IMR-90 (cell line): ENCODE results near the gene ELMO1. TPM values are rescaled to one million over a fixed set of nuclear protein-coding genes. Genes with fewer than 3 reads are reported as not detected.

Experiments used
- ATAC-seq: fragments of 200-7000 bp; cut with Tn5 transposase; 2 replicates; pipeline ENCODE4 v1.9.1; 2020; ENCODE audit warnings: low read depth, mild to moderate bottlenecking, moderate library complexity
- BruUV-seq: library from RNA; stranded (reverse); fragments of 400-500 nt; replicated peaks from 2 replicates; lab custom pipeline; 2021; lab: Mats Ljungman, UMichigan
- CTCF ChIA-PET: fragments of 300-600 bp; formaldehyde crosslinking; extraction: SDS; loops from one replicate; lab custom pipeline; 2021; ENCODE audit warnings: antibody characterized with exemption; lab: Yijun Ruan, JAX
- POLR2A ChIA-PET: fragments of 300-600 bp; sonication (Branson Sonifier 250); formaldehyde crosslinking; loops from one replicate; lab custom pipeline; 2022; ENCODE audit warnings: antibody characterized with exemption; ENCODE audit not compliant: unreplicated experiment; lab: Charles Lee
- DNase-seq: peaks from one replicate; pipeline ENCODE4 v3.0.0; 2013
- H2AFZ ChIP-seq: replicated peaks from 2 replicates; pipeline ENCODE3; 2013; ENCODE audit warnings: low read length, mild to moderate bottlenecking; ENCODE audit not compliant: poor library complexity
- H2AK5ac ChIP-seq: 2 replicates; pipeline ENCODE4 v1.6.1; 2013; ENCODE audit warnings: low read depth, low read length, inconsistent platforms
- H2AK9ac ChIP-seq: replicated peaks from 2 replicates; pipeline ENCODE3; 2013; ENCODE audit warnings: mild to moderate bottlenecking, low read depth, low read length, moderate library complexity; ENCODE audit not compliant: poor library complexity
- H2BK120ac ChIP-seq: 2 replicates; pipeline ENCODE4 v1.6.1; 2013; ENCODE audit warnings: low read depth, low read length, inconsistent platforms
- H2BK15ac ChIP-seq: 3 replicates; pipeline ENCODE4 v1.6.1; 2013; ENCODE audit warnings: low read depth, low read length, inconsistent platforms
- H2BK20ac ChIP-seq: 2 replicates; pipeline ENCODE4 v1.6.1; 2013; ENCODE audit warnings: low read depth, mild to moderate bottlenecking, inconsistent platforms, low read length, moderate library complexity
- H2BK5ac ChIP-seq: 2 replicates; pipeline ENCODE4 v1.6.1; 2013; ENCODE audit warnings: mild to moderate bottlenecking, low read depth, low read length, inconsistent platforms; ENCODE audit not compliant: poor library complexity, severe bottlenecking
- H3K14ac ChIP-seq: replicated peaks from 2 replicates; pipeline ENCODE4 v1.6.1; 2013; ENCODE audit warnings: low read depth, low read length, inconsistent platforms
- H3K18ac ChIP-seq: 2 replicates; pipeline ENCODE4 v1.6.1; 2013; ENCODE audit warnings: low read depth, low read length, control low read depth
- H3K23ac ChIP-seq: 2 replicates; pipeline ENCODE4 v1.6.1; 2013; ENCODE audit warnings: low read depth, low read length, inconsistent platforms
- H3K27ac ChIP-seq: 2 replicates; pipeline ENCODE4 v1.5.1; 2013; ENCODE audit warnings: mild to moderate bottlenecking, control low read depth, low read length; ENCODE audit not compliant: insufficient read depth
- H3K27me3 ChIP-seq: 2 replicates; pipeline ENCODE4 v1.6.1; 2013; ENCODE audit warnings: low read length; ENCODE audit not compliant: control insufficient read depth, insufficient read depth
- H3K36me3 ChIP-seq: 2 replicates; pipeline ENCODE4 v1.6.1; 2013; ENCODE audit warnings: low read length, mixed read lengths; ENCODE audit not compliant: control insufficient read depth, insufficient read depth
- H3K4ac ChIP-seq: 2 replicates; pipeline ENCODE4 v1.6.1; 2013; ENCODE audit warnings: low read depth, low read length, inconsistent platforms
- H3K4me1 ChIP-seq: 2 replicates; pipeline ENCODE4 v1.6.1; 2013; ENCODE audit warnings: low read length, mixed read lengths; ENCODE audit not compliant: control insufficient read depth, insufficient read depth
- H3K4me2 ChIP-seq: 2 replicates; pipeline ENCODE4 v1.6.1; 2013; ENCODE audit warnings: low read depth, mild to moderate bottlenecking, control low read depth, low read length, moderate library complexity
- H3K4me3 ChIP-seq: 2 replicates; pipeline ENCODE4 v1.5.1; 2013; ENCODE audit warnings: low read depth, mild to moderate bottlenecking, control low read depth, low read length, moderate library complexity; ENCODE audit not compliant: insufficient read depth
- H3K56ac ChIP-seq: 2 replicates; pipeline ENCODE4 v1.6.1; 2013; ENCODE audit warnings: low read length, inconsistent platforms; ENCODE audit not compliant: insufficient read depth; ENCODE audit errors: extremely low read depth
- H3K79me1 ChIP-seq, 2 experiments: 2 replicates each; pipeline ENCODE4 v1.6.1; 2013; ENCODE audit warnings: low read length in 2 of 2, inconsistent platforms in 1 of 2, low read depth in 1 of 2
- H3K9ac ChIP-seq: 2 replicates; pipeline ENCODE4 v1.6.1; 2013; ENCODE audit warnings: low read depth, low read length, control low read depth
- H3K9me1 ChIP-seq: 2 replicates; pipeline ENCODE4 v1.6.1; 2013; ENCODE audit warnings: low read length, inconsistent platforms; ENCODE audit not compliant: insufficient read depth
- H3K9me3 ChIP-seq: 2 replicates; pipeline ENCODE4 v1.6.1; 2013; ENCODE audit warnings: low read length; ENCODE audit not compliant: control insufficient read depth, insufficient read depth
- H4K20me1 ChIP-seq: 2 replicates; pipeline ENCODE4 v1.6.1; 2013; ENCODE audit warnings: low read length, inconsistent platforms; ENCODE audit not compliant: insufficient read depth
- H4K5ac ChIP-seq: 2 replicates; pipeline ENCODE4 v1.6.1; 2013; ENCODE audit warnings: mild to moderate bottlenecking, low read depth, low read length, control low read depth
- H4K8ac ChIP-seq, 2 experiments: 2 replicates each; pipeline ENCODE4 v1.6.1; 2013; ENCODE audit warnings: low read depth in 2 of 2, low read length in 2 of 2, control low read depth in 1 of 2, inconsistent platforms in 1 of 2
- H4K91ac ChIP-seq: 2 replicates; pipeline ENCODE4 v1.6.1; 2013; ENCODE audit warnings: low read depth, low read length, inconsistent platforms; ENCODE audit not compliant: insufficient read depth
- CHD1 ChIP-seq: IDR thresholded peaks from 2 replicates; pipeline ENCODE4 v1.6.1; 2012; ENCODE audit warnings: low read depth, low read length, improper control_type of control experiment
- ELK1 ChIP-seq: fragments of 150-350 bp; IDR thresholded peaks from 2 replicates; pipeline ENCODE4 v1.6.1; 2016; ENCODE audit warnings: low read depth, mild to moderate bottlenecking, low read length, moderate library complexity, borderline replicate concordance
- MXI1 ChIP-seq: IDR thresholded peaks from 2 replicates; pipeline ENCODE4 v1.6.1; 2012; ENCODE audit warnings: low read depth, mild to moderate bottlenecking, low read length, moderate library complexity, borderline replicate concordance
- NFE2L2 ChIP-seq: fragments of 150-350 bp; IDR thresholded peaks from 2 replicates; pipeline ENCODE4 v1.6.1; 2016; ENCODE audit warnings: low read depth, mild to moderate bottlenecking, low read length
- POLR2A ChIP-seq: IDR thresholded peaks from 2 replicates; pipeline ENCODE4 v1.6.1; 2012; ENCODE audit warnings: mild to moderate bottlenecking, low read depth, low read length
- WGBS, 2 experiments: methylation state at CpG; one replicate each; pipeline versions ENCODE4 v1.1.5 to v1.1.7; 2013; ENCODE audit warnings: missing lambda C conversion rate in 2 of 2; ENCODE audit not compliant: insufficient read length in 1 of 2; ENCODE audit errors: extremely low coverage in 2 of 2; 5-methylcytosine and 5-hydroxymethylcytosine counted together
- dilution Hi-C: fragments of 300-500 bp; cut with HindIII; formaldehyde crosslinking; loops from one replicate; pipeline ENCODE4 v1.14.3; 2018; ENCODE audit warnings: low sequenced_read_pairs; ENCODE audit not compliant: unreplicated experiment
- in situ Hi-C: fragments of 300-500 bp; cut with MboI; formaldehyde crosslinking; loops from 3 replicates; pipeline ENCODE4 v1.14.3; 2019; ENCODE audit warnings: low sequenced_read_pairs, inconsistent platforms, mixed read lengths
- intact Hi-C: fragments of 100-400 bp; cut with micrococcal nuclease; formaldehyde crosslinking; loops from 2 replicates; pipeline ENCODE4 v1.10.0; 2022
- polyA plus RNA-seq, 3 experiments: library from polyadenylated mRNA; depleted of rRNA; stranded (reverse); fragments of >200 nt; gene quantifications; 2 replicates each; pipeline ENCODE4 v1.2.3, GENCODE V29; 2012; ENCODE audit warnings: low replicate concordance in 1 of 3
- total RNA-seq: library from RNA; depleted of rRNA; stranded (reverse); fragments of >200 nt; gene quantifications from 2 replicates; pipeline ENCODE4 v1.2.3, GENCODE V29; 2012

ELMO1 gene
- total and polyA plus RNA-seq, 2 of the 4 experiments (the other 2 are of a cell fraction): 0.03 TPM; not detected in 1

DNA sequence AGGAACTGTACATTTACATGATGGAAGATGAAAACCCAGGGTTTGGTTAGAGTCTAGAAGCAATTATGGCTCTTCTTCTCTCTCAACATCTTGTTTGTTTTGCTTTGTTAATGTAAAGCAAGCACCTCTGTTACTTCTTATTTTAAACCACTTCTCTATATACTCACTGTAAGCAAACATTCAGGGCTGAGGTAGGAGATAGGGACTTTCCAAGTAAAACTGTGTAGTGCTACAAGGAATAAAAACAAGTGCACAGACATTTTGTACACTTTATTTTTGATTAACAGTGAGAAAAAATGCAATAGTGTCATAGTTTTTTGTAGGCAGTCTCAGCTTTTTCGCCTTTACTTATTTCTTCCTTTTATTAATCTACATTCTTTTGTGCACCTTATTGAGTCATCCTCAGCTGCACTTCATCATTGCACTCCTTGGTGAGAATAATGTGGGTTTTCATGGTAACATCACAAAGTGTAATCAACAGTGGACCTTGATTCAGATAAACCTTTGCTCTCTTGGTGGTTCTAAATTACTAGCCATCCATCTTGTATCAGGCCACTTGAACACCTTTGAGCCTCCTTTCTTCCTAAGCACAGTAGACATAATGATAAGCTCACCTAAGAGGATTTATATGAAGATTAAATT is 52.9 kb downstream of the ELMO1 start:
- Histone ChIP-seq H3K4me1 (no peaks in the 10 kb centered on the region), H2AK5ac (no peak overlapping the region), H3K27ac (no peak overlapping the region), H3K27me3 (no peaks in the 10 kb centered on the region), H3K9me3 (peaks cover 17% of the 10 kb centered on the region), H2AFZ (no peak overlapping the region), H2BK20ac (no peak overlapping the region), H3K36me3 (no peaks in the 10 kb centered on the region), H3K56ac (no peak overlapping the region), H2BK5ac (no peak overlapping the region), H3K9ac (no peak overlapping the region), H3K14ac (no peak overlapping the region), H2BK15ac (no peak overlapping the region), H4K8ac (no peak overlapping the region), H3K9me1 (no peaks in the 10 kb centered on the region), H4K20me1 (no peaks in the 10 kb centered on the region), H4K5ac (no peak overlapping the region), H3K18ac (no peak overlapping the region), H2BK120ac (no peak overlapping the region), H3K23ac (no peak overlapping the region), H2AK9ac (no peak overlapping the region), H3K79me1 (no peaks in the 10 kb centered on the region), H3K4ac (no peak overlapping the region), H3K4me2 (no peak overlapping the region), H3K4me3 (no peak overlapping the region), H4K91ac (no peak overlapping the region)
- BruUV-seq: no TSS peak
- DNase-seq (no peak), ATAC-seq (no peak)
- TF ChIP-seq MXI1: no peak
- TF ChIP-seq POLR2A: no peak
- TF ChIP-seq CHD1: no peak
- no peak for TF ChIP-seq ELK1
- TF ChIP-seq NFE2L2: no peak
- in situ Hi-C loops (no loop called here), dilution Hi-C loops (no loop called here), intact Hi-C loops (no loop called here)
- POLR2A ChIA-PET: no interaction called here
- no CpG with 5 or more reads among the region's 1 CpG for WGBS, 2 experiments
- CTCF ChIA-PET: no interaction called here
